Fibroblast of pulmonary artery (primary cell): Measurements from ENCODE around the gene ALDH4A1.

Experiments used
- DNase-seq: peaks from one replicate; pipeline ENCODE4 v3.0.0-alpha.2; 2010; ENCODE audit warnings: low read depth
- H3K4me3 ChIP-seq: replicated peaks from 2 replicates; pipeline ENCODE4 v1.5.1; 2011; ENCODE audit warnings: low read depth, mild to moderate bottlenecking, control low read depth, low read length, moderate library complexity
- CTCF ChIP-seq: IDR thresholded peaks from 2 replicates; pipeline ENCODE4 v1.5.1; 2011; ENCODE audit warnings: mild to moderate bottlenecking, control low read depth, low read length, inconsistent platforms; ENCODE audit errors: missing control alignments

ALDH4A1 gene

GRCh38 chr1:18938008-18938706 lies 35.8 kb upstream of the ALDH4A1 start:
- DNase-seq, result no peak
- no peak for TF ChIP-seq CTCF

GRCh38 chr1:18937539-18937938 lies 35.2 kb upstream of the ALDH4A1 start:
- TF ChIP-seq CTCF, result no peak
- no peak for DNase-seq
- no peak overlapping the region for H3K4me3 ChIP-seq

More at GRCh38 chr1:18938008-18938706, 35.8 kb upstream of the ALDH4A1 start:
- H3K4me3 ChIP-seq, result no peak overlapping the region

- no peak for DNase-seq
- no peak for TF ChIP-seq CTCF
- H3K4me3 ChIP-seq, result no peak overlapping the region
These were observed 34.6 kb upstream of the ALDH4A1 start for GRCh38 chr1:18936814-18937481.

- H3K4me3 ChIP-seq, result no peak overlapping the region
- DNase-seq, result no peak
- no peak for TF ChIP-seq CTCF
These were observed 34.1 kb upstream of the ALDH4A1 start for GRCh38 chr1:18936471-18936813.

- TF ChIP-seq CTCF, result no peak
- no peak overlapping the region for H3K4me3 ChIP-seq
- DNase-seq, result no peak
These were observed 32.0 kb upstream of the ALDH4A1 start for GRCh38 chr1:18934205-18935000.

GRCh38 chr1:18932879-18933278 lies 30.5 kb upstream of the ALDH4A1 start:
- DNase-seq, result no peak

More at GRCh38 chr1:18932879-18933278, 30.5 kb upstream of the ALDH4A1 start:
- TF ChIP-seq CTCF, result no peak
- no peak overlapping the region for H3K4me3 ChIP-seq
